Liver (tissue), 9 donors: Measurements from ENCODE around the gene SAT1. TPM values are rescaled to one million over a fixed set of nuclear protein-coding genes. Genes with fewer than 3 reads are reported as not detected.

Source experiments
- DNase-seq: peaks from one replicate; pipeline ENCODE4 v3.0.0-alpha.2; 2017; ENCODE audit warnings: low spot score
- H3K27ac ChIP-seq, 2 donors: one replicate each; pipeline ENCODE4 v1.7.0; 2013; ENCODE audit warnings: inconsistent platforms in 2 of 2, low read length in 2 of 2, control low read depth in 1 of 2, low read depth in 1 of 2, mild to moderate bottlenecking in 1 of 2
- H3K27me3 ChIP-seq, 4 donors: one replicate each; pipeline versions ENCODE4 v1.6.1 to v1.7.0; 2013; ENCODE audit warnings: low read length in 3 of 4, inconsistent platforms in 1 of 4, mild to moderate bottlenecking in 1 of 4, moderate library complexity in 1 of 4; ENCODE audit not compliant: control insufficient read depth in 4 of 4, insufficient read depth in 4 of 4
- H3K36me3 ChIP-seq, 4 donors: one replicate each; pipeline versions ENCODE4 v1.6.1 to v1.7.0; 2013; ENCODE audit warnings: low read length in 3 of 4, mild to moderate bottlenecking in 3 of 4, low read depth in 1 of 4, moderate library complexity in 1 of 4; ENCODE audit not compliant: control insufficient read depth in 4 of 4, insufficient read depth in 3 of 4
- H3K4me1 ChIP-seq, 4 donors: one replicate each; pipeline versions ENCODE4 v1.6.1 to v1.7.0; 2013; ENCODE audit warnings: low read length in 3 of 4, mild to moderate bottlenecking in 3 of 4, moderate library complexity in 1 of 4; ENCODE audit not compliant: control insufficient read depth in 4 of 4, insufficient read depth in 4 of 4
- H3K4me3 ChIP-seq, 3 donors: one replicate each; pipeline versions ENCODE4 v1.6.1 to v1.7.0; 2013; ENCODE audit warnings: low read length in 3 of 3, control low read depth in 1 of 3, low read depth in 1 of 3, mild to moderate bottlenecking in 1 of 3
- H3K9ac ChIP-seq, 2 donors: one replicate each; pipeline ENCODE4 v1.7.0; 2013; ENCODE audit warnings: low read length in 2 of 2, mild to moderate bottlenecking in 2 of 2, moderate library complexity in 2 of 2, control low read depth in 1 of 2, low read depth in 1 of 2
- H3K9me3 ChIP-seq, 4 donors: one replicate each; pipeline versions ENCODE4 v1.6.1 to v1.7.0; 2013; ENCODE audit warnings: low read length in 3 of 4; ENCODE audit not compliant: control insufficient read depth in 4 of 4
- EGR1 ChIP-seq, 2 donors: IDR thresholded peaks; 2 replicates each; pipeline ENCODE4 v1.6.1; 2016 to 2018; ENCODE audit warnings: antibody characterized with exemption in 2 of 2, low read depth in 2 of 2
- FOXA1 ChIP-seq: IDR thresholded peaks from 2 replicates; pipeline ENCODE4 v1.6.1; 2016; ENCODE audit warnings: antibody characterized with exemption
- FOXA2 ChIP-seq: IDR thresholded peaks from 2 replicates; pipeline ENCODE4 v1.6.1; 2016; ENCODE audit warnings: antibody characterized with exemption
- GABPA ChIP-seq, 2 donors: IDR thresholded peaks in 1 of 2; conservative IDR thresholded peaks in 1 of 2; 2 replicates each; pipeline ENCODE4 v1.6.1; 2016; ENCODE audit warnings: antibody characterized with exemption in 2 of 2, mild to moderate bottlenecking in 1 of 2, moderate library complexity in 1 of 2
- HNF4A ChIP-seq, 2 donors: conservative IDR thresholded peaks; 2 replicates each; pipeline ENCODE4 v1.6.1; 2016; ENCODE audit warnings: antibody characterized with exemption in 2 of 2, mild to moderate bottlenecking in 2 of 2
- HNF4G ChIP-seq: IDR thresholded peaks from 2 replicates; pipeline ENCODE4 v1.6.1; 2016; ENCODE audit warnings: antibody characterized with exemption
- JUND ChIP-seq, 2 donors: IDR thresholded peaks; 2 replicates each; pipeline ENCODE4 v1.6.1; 2016; ENCODE audit warnings: antibody characterized with exemption in 2 of 2
- NR2F2 ChIP-seq: IDR thresholded peaks from 2 replicates; pipeline ENCODE4 v1.6.1; 2016; ENCODE audit warnings: antibody characterized with exemption
- RAD21 ChIP-seq, 2 donors: IDR thresholded peaks; 2 replicates each; pipeline ENCODE4 v1.6.1; 2016; ENCODE audit warnings: antibody characterized with exemption in 2 of 2, mild to moderate bottlenecking in 2 of 2
- RXRA ChIP-seq, 2 donors: IDR thresholded peaks; 2 replicates each; pipeline ENCODE4 v1.6.1; 2017 to 2018; ENCODE audit warnings: antibody characterized with exemption in 2 of 2, mild to moderate bottlenecking in 1 of 2
- SP1 ChIP-seq: IDR thresholded peaks from 2 replicates; pipeline ENCODE4 v1.6.1; 2018; ENCODE audit warnings: antibody characterized with exemption, mild to moderate bottlenecking
- TAF1 ChIP-seq: conservative IDR thresholded peaks from 2 replicates; pipeline ENCODE4 v1.6.1; 2016; ENCODE audit warnings: antibody characterized with exemption, mild to moderate bottlenecking
- YY1 ChIP-seq: IDR thresholded peaks from 2 replicates; pipeline ENCODE4 v1.6.1; 2016; ENCODE audit warnings: antibody characterized with exemption, mild to moderate bottlenecking
- WGBS: extraction: QIAGEN DNeasy Blood & Tissue Kit; methylation state at CpG from one replicate; pipeline ENCODE4 v1.1.7; 2013; 5-methylcytosine and 5-hydroxymethylcytosine counted together
- polyA plus RNA-seq, 2 donors: library from polyadenylated mRNA; stranded (reverse) in 1 of 2; unstranded in 1 of 2; fragments of 200-250 nt in 1 of 2; fragments of >200 nt in 1 of 2; fragmentation: Nextera tagmentation in 1 of 2; extraction: Ambion mirVana in 1 of 2; gene quantifications; one replicate each; pipeline versions ENCODE4 v1.2.1 to v1.2.3, GENCODE V29; 2013 to 2015
- total RNA-seq, 2 donors: library from RNA; depleted of rRNA; stranded (reverse); fragments of >200 nt; gene quantifications; one replicate each; pipeline ENCODE4 v1.2.3, GENCODE V29; 2014
- TF ChIP-seq, protein P1 (sequence below): fragments of 150-350 bp; IDR thresholded peaks from 2 replicates; pipeline ENCODE4 v1.5.1; 2017; ENCODE audit warnings: improper control_type of control experiment, low read depth, low read length; ENCODE audit not compliant: missing input control
- TF ChIP-seq, protein P2 (sequence below): IDR thresholded peaks from 2 replicates; pipeline ENCODE4 v1.6.1; 2016; ENCODE audit warnings: antibody characterized with exemption, mild to moderate bottlenecking
- donor health status: healthy.
- donor health status: healthy.
- donor health status: healthy.
- donor health status: healthy.
- donor health status: healthy.

SAT1 gene
- total and polyA plus RNA-seq, 4 donors, result 105 to 780 (median 296) TPM

DNA sequence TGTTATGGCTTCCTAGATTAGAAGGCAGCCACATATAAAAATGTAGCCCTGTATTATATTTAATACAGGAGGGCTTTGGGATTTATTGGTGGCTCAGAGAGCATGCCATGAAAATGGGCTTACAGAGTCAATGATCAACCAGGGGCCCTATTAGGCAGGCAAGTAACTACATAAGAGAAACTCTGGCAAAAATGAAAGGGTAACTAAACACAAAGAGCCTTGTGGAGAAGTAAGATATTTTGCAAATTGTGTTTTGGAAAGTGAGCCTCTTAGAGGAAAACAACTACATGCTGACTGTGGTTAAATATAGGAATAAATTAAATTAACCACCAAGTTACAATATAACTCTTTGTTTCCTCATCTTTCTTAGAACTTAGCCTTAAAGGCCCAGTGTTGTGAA is 5.5 kb downstream of the SAT1 start:
- TF ChIP-seq FOXA2 (no peak), FOXA1 (no peak), SP1 (no peak), EGR1 (IDR thresholded peaks at IDR 0.05; ENCODE audit: low read depth in 2 of 2) (no peak), JUND (IDR thresholded peaks at IDR 0.05) (no peak), HNF4A (conservative IDR thresholded peaks at IDR 0.05) (no peak), YY1 (no peak), RAD21 (IDR thresholded peaks at IDR 0.05) (no peak), HNF4G (no peak), NR2F2 (no peak), RXRA (IDR thresholded peaks at IDR 0.05) (no peak), TAF1 (no peak)
- TF ChIP-seq, protein P1, sequence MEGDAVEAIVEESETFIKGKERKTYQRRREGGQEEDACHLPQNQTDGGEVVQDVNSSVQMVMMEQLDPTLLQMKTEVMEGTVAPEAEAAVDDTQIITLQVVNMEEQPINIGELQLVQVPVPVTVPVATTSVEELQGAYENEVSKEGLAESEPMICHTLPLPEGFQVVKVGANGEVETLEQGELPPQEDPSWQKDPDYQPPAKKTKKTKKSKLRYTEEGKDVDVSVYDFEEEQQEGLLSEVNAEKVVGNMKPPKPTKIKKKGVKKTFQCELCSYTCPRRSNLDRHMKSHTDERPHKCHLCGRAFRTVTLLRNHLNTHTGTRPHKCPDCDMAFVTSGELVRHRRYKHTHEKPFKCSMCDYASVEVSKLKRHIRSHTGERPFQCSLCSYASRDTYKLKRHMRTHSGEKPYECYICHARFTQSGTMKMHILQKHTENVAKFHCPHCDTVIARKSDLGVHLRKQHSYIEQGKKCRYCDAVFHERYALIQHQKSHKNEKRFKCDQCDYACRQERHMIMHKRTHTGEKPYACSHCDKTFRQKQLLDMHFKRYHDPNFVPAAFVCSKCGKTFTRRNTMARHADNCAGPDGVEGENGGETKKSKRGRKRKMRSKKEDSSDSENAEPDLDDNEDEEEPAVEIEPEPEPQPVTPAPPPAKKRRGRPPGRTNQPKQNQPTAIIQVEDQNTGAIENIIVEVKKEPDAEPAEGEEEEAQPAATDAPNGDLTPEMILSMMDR, result no peak
- no peak overlapping the region for H3K4me3 ChIP-seq
- H3K36me3 ChIP-seq, result peaks cover 2 to 9% (median 4%) of the 10 kb centered on the region in 4 donors
- H3K27me3 ChIP-seq, result no peaks in the 10 kb centered on the region
- DNase-seq, result no peak
- H3K4me1 ChIP-seq, result peaks cover 0 to 6% (median 3%) of the 10 kb centered on the region in 4 donors
- H3K9me3 ChIP-seq, result no peaks in the 10 kb centered on the region
- H3K9ac ChIP-seq, result no peak overlapping the region
- H3K27ac ChIP-seq, result no peak overlapping the region

DNA sequence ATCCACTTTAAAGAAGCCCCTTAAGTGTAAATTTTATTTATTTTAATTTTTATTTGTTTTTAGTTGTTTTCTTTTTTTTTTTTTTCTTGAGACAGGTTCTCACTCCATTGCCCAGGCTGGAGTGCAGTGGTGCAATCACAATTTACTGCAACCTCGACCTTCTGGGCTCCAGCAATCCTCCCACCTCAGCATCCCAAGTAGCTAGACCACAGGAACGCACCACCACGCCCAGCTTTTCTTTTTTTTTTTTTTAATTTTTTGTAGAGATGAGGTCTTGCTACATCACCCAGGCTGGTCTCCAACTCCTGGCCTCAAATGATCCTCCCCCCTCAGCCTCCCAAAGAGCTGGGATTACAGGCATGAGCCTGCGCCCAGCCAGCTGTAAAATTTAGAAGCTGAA is 6.0 kb downstream of the SAT1 start:
- Histone ChIP-seq H3K4me3 (no peak overlapping the region), H3K9ac (no peak overlapping the region), H3K27me3 (no peaks in the 10 kb centered on the region), H3K27ac (no peak overlapping the region), H3K36me3 (peaks cover 2 to 9% (median 4%) of the 10 kb centered on the region in 4 donors), H3K4me1 (peaks cover 0 to 6% (median 3%) of the 10 kb centered on the region in 4 donors), H3K9me3 (no peaks in the 10 kb centered on the region)
- TF ChIP-seq JUND (IDR thresholded peaks at IDR 0.05) (no peak), EGR1 (IDR thresholded peaks at IDR 0.05; ENCODE audit: low read depth in 2 of 2) (no peak), HNF4G (no peak), GABPA (IDR thresholded peaks at IDR 0.05 in 1 of 2, conservative IDR thresholded peaks at IDR 0.05 in 1 of 2) (no peak), RXRA (IDR thresholded peaks at IDR 0.05) (no peak), HNF4A (conservative IDR thresholded peaks at IDR 0.05) (no peak), NR2F2 (no peak)
- TF ChIP-seq, protein P2, sequence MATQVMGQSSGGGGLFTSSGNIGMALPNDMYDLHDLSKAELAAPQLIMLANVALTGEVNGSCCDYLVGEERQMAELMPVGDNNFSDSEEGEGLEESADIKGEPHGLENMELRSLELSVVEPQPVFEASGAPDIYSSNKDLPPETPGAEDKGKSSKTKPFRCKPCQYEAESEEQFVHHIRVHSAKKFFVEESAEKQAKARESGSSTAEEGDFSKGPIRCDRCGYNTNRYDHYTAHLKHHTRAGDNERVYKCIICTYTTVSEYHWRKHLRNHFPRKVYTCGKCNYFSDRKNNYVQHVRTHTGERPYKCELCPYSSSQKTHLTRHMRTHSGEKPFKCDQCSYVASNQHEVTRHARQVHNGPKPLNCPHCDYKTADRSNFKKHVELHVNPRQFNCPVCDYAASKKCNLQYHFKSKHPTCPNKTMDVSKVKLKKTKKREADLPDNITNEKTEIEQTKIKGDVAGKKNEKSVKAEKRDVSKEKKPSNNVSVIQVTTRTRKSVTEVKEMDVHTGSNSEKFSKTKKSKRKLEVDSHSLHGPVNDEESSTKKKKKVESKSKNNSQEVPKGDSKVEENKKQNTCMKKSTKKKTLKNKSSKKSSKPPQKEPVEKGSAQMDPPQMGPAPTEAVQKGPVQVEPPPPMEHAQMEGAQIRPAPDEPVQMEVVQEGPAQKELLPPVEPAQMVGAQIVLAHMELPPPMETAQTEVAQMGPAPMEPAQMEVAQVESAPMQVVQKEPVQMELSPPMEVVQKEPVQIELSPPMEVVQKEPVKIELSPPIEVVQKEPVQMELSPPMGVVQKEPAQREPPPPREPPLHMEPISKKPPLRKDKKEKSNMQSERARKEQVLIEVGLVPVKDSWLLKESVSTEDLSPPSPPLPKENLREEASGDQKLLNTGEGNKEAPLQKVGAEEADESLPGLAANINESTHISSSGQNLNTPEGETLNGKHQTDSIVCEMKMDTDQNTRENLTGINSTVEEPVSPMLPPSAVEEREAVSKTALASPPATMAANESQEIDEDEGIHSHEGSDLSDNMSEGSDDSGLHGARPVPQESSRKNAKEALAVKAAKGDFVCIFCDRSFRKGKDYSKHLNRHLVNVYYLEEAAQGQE, result no peak
- TF ChIP-seq, protein P1, result no peak
- DNase-seq, result no peak
- 87% methylated on average over 4 of the region's 4 CpGs for WGBS
